ENCODE measurements around the gene DAGLB.
A peak's percentile ranks its signal among the peaks of the same experiment; 100 is the strongest.
"Not testable (repeated sequence)": the region's sequence is repeated elsewhere in the genome, so short reads cannot be mapped to it uniquely, and the experiment has no call there.

The DAGLB gene

DNA sequence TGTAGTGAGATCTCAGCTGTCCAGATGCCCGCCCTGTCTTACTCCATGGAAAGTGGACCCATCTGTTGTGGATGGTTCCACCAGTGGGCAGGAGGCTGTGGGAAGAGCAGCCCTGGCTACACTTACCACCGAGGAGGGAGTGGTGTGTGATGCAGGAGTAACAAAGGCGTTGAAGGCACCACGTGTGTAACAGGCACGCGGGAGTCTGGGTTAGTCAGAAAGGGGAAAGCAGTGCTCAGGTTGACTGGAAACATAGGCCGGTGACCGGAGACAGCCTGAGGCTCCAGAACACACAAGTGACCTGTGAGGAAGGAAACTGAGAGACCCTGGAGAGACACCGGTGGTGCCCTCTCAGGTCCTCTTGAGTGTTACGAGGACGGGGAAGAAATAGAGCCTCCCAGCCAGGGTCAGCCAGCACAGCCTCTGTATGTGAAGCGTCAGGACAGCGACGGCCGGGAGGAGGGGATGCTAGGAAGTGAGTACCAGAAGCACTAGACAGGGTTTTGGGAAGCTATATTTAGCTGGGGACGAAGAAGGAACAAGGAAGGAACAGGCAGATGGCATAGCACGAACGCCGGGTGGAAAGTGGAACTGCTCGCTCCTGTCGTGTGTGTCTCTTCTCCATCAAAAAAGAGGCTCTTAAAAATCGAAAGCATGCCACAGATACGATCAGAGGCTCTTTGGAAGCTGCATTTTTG is 51.7 kb downstream of the DAGLB start:
- DNase-seq: no peak

DNA sequence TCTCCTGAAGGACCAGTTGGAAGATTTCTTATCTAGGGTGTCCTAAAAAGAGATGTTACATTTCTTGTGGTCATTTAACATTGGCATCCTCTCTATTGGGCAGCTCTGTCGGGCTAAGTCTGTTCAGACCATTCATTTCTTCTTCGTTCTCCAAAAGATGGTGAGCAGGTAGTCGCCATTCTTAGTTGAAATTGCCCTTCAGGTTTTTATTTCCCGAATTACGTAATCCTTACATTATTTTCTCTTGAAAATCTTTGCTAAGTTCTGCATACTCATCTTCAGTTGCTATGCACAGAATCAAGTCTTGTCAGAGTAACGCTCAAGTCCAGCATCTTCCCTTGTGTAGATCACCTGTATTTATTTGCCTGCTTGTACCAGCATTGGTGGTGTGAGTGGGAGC is 53.6 kb downstream of the DAGLB start:
- DNase-seq: no peak

DNA sequence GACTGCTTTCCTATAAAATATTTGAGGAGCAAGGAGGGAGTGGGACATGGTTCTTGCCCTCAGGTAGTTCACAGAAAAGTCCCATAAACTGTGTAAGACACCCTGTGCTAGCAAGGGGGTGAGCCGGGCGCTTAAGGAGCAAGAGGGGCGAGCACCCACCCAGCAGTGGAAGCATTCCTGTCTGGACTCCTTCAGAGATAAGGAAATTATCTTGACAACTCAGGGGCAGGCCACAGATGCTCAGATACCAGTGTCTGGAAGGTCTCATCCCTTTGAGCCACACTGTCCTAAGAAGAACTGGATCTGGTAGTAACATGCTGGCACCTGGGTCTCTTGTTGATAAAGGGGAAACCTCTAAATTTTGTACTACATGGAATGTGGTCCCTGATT is 54.1 kb downstream of the DAGLB start:
- DNase-seq: no peak

DNA sequence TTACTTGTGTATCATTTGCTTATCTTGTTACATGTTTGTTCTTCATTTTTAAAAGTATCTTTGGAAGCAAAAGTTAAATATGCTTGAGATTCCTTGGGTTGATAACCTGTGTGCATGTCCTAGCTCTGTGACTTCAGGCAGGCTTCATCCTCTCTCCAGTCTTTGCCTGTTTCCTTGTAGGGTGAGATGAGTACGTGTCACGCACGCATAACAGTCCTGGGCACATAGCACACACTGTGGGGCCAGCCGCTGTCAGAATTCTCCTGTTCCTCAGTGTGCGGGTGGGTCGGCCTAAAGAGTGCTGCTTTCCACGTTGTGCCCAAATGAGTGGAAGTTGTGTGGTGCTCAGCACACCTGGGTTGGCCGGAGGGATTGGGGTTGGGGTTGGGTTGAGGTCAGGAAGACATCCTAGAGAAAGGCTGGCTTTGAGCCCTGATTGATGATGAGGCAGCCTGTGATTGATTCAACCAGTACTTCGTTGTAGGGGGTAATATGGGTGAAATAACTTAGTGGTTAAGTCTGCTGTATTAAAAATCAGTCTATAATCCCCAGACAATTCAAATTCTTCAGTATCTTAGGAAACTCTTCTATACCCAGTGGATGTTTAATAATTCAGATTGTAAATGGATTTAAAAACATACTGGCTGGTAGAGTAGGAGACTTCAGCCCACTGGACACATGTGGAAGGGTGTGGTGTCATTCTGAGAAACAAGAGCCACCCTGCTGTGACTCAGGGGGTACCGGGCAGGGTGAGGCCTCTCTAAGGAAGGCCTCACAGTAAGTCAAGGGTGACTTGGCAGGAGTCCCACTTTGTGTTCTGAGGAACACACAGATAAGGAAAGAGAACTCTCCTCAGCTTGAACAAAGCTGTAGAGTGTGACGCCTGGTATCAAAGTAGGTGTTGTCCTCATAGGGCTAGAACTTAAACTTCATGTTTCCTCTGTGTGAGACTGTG is 54.8 kb downstream of the DAGLB start:
- no peak for DNase-seq

DNA sequence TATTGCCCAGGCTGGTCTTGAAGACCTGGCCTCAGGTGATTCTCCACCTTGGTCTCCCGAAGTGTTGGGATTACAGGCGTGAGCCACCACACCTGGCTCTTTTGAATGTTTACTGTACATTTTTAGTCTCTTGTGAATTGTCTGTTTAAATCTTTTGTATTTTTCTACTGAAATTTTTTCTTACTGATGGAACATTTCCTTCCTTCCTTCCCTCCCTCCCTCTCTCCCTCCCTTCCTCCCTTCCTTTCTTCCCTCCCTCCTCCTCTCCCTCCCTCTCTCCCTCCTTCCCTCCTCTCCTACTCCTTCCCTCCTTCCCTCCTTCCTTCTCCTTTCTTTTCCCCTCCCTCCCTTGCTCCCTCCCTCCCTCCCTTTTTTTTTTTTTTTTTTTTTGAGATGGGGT is 58.0 kb downstream of the DAGLB start:
- no peak for DNase-seq

DNA sequence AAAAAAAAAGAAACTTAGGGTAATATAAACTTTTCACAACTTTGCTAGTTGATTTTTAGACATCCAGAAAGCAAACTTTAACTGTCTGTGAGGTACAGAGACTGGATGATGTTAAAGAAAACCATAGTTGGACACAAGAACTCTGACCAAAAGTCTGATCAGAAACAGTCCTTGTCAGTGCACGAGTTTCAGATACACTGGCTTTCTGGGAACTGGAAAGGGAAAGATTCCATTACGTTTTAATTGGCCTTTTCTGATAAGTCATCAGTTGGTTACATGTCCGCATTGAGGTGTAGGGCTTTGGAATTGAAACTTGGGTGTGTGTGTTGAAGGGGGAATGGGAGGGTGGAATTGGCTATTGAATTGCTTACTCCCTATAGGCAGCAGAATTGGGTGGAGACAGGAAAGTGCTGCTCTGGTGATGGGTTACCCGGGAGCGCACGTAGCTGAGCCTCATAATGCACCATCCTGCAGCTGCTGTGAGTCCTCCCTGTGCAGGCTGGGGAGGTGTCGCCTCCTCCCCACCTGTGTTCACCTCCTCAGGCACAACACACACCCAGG is 59.9 kb downstream of the DAGLB start:
- no peak for DNase-seq

DNA sequence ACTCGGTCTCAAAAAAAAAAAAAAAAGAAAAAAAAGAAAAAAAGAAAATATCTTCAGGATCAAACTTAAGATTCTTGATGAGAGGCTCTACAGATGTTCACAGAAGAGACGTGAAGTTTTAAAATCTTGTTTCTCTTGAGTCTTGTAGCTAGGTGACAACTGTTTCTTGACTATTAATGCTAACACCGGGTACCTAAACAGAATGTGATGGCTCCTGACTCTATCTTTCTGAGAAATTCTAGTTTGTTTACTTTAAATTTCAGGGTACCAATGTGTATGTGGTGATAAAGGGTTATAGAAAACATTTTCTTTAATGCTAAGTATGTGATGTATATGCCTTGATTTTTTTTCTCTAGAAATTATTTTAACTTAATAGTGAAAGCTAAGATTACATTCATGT is 61.0 kb downstream of the DAGLB start:
- DNase-seq: no peak

DNA sequence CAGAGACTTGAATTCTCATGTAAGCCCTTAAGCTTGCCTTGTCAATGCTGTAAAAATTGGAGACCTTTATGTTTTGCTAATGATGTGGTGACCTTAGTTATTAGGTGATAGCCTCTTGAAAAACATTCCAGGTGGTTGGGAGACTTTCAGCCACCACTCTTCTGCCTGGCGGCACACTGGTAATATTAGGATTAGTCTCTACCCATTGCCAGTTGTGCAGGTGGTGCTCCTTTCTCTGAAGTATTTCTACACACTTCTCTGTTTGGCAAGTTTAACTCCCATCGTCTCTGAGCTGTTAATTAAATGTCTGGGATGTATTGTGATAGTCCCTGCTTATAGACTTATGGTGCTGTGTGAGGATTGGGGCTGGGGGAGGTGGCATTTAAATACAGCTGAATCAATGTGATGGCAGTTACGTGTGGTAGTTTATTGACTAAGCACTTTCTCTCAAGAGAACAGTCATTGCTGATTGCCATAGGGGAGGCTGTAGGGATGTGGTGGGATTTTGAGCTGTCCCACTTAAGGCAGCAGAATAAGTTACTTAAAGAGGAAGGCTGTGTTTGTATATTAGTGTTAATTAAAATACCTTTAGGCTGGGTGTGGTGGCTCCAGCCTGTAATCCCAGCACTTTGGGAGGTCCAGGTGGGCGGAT is 61.7 kb downstream of the DAGLB start:
- DNase-seq: no peak

DNA sequence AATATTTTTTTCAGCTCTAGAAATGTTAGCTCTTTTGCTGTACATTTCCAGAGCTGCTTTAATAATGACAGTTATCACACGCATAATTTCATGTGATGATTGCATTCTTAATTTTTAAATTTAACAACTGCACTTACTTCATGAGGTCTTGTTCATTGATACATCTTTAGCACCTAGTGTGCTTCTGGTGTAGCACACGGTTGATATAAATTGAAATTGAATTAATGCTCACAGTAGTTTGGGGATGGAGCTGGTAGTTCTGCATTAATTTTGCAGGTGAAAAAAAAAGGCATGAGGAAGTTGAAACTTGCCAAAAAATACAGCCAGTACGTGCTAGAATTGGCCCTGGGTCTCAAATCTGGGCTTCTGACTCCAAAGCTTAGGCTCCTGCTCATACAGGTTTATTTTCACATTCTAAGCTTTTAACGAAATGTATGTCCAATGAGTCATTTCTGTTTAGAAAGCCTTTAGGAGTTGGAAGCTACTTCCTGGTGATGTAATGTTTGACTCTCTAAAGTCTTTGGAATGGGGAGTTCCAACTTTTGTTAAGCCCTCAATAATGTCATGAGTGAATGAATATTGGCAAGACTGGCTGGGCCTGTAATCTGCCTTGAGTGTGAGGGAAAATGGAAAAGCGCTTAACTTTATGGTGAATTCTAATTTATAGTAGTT is 62.5 kb downstream of the DAGLB start:
- peak; percentile 83 for DNase-seq

DNA sequence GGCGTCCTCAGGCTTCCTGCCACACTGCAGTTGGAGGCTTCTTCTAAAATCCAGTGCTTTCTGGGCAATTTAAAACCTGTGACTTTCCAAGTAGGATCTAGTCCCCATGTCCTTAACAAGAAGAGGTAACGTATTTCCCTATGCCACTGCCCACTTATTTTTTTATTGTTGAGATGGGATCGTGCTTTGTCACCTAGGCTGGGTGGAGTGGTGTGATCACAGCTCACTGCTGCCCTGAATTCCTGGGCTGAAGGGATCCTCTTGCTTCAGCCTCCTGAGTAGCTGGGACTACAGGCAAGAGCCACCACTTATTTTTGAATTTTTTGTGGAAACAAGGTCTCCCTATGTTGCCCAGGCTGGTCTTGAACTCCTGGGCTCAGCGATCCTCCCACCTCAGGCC is 63.4 kb downstream of the DAGLB start:
- DNase-seq: no peak

DNA sequence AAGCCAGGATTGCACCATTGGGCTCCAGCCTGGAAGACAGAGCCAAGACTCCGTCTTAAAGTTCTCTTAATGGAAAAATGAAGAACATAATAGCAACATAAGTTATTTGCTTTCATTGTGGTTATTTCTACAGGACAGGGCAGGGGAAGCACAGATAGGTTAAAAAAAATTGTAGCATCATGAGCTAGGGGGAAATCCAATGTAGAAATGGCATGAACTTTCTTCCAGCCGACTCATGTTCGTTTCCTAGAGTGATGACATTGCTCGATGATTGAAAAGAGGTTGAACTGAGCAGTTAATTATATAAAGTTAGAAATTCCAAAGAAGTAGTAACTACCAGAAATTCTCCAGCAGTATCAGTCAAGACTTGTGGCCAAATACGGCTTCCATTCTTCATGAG is 64.9 kb downstream of the DAGLB start:
- DNase-seq: no peak

DNA sequence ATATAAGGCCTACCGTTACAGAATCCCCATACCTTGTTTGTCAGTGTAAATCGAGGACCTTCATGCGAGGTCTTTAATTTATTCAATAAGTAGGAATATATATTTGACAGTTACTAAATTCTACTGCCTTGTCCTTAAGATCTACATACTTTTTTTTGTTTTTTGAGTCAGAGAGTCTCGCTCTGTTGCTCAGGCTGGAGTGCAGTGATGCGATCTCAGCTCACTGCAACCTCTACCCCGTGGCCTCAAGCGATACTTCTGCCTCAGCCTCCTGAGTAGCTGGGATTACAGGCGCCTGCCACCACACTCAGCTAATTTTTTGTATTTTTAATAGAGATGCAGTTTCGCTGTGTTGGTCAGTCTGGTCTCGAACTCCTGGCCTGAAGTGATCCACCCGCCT is 65.9 kb downstream of the DAGLB start:
- DNase-seq: not testable (repeated sequence)

DNA sequence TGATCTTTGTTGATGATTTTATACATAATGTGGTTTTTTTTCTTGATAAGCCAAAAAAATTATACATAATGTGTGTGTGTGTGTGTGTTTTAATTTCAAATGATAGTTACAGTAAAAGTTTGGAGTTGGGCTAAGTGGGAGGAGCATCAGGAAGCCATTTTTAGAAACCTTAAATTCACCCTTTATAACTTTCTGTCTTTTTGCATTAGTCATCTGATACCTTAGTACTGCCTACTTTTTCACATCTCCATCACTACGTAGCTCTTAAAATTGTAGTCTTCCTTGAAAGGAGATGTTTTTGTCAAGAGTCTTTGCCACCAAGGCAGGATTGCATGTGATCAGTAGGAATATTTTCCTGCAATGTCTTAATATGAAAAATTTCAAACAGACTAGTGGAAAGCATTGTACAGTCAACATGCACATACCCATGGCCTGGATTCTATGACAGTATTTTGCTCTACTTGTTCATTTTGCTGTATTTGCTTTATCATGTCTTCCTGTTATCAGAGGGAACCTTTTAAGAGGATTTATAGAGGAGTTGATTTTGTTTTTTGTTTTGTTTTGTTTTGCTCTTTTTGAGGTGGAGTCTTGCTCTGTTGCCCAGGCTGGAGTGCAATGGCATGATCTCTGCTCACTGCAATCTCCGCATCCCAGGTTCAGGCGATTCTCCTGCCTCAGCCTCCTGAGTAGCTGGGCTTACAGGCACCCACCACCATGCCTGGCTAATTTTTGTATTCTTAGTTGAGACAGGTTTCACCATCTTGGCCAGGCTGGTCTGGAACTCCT is 67.3 kb downstream of the DAGLB start:
- DNase-seq: no peak

DNA sequence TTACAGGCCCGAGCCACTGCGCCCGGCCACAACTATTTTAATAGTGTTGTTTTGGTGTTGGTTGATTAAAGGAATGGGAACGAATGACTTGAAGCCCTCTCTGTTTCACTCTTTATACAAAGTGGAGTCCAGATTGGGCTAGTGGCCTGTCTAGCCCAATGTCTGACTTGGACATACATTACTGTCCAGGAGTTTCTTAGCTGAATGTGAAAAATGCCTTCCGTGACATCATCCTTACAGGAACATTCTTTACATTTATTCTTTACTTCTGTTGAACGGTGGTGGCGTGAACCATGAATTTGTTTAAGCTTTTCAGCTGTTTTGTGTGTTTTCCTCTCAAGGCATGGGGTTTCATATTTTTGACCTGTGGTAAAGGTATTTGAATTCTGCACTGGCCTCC is 67.9 kb downstream of the DAGLB start:
- DNase-seq: no peak

DNA sequence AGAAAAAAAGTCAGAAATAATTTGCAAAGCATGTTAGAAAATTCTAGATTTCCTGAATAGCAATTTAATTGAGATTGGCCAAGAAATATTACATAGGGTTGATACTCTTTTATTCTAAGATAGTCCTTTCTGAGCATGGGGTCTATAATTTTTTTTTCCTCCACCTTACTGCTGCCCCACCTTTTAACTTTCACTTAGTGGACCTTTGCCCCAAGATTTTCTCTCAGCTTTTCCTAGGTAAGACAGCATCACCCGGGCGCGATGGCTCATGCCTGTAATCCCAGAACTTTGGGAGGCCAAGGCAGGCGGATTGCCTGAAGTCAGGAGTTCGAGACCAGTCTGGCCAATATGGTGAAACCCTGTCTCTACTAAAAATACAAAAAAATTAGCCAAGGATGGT is 69.2 kb downstream of the DAGLB start:
- not testable (repeated sequence) for DNase-seq

DNA sequence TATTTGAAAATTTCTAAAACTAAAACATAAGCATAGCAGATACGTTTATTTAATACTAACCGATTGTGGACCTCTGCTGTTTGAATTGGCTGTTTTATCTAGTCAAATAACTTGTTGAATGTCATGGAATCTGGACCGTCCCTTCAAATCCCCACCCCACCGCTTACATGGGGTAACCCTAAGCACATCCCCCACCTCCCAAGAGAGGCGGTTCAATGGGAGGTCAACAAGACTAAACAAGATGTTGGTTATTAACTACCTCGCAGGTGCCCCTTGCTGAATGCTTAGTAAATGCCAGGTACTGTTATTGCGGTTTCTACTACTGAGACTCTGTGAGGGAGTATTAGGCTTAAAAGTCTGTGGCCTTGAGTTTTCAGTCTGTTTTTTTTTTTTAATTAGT is 70.9 kb downstream of the DAGLB start:
- DNase-seq: no peak

DNA sequence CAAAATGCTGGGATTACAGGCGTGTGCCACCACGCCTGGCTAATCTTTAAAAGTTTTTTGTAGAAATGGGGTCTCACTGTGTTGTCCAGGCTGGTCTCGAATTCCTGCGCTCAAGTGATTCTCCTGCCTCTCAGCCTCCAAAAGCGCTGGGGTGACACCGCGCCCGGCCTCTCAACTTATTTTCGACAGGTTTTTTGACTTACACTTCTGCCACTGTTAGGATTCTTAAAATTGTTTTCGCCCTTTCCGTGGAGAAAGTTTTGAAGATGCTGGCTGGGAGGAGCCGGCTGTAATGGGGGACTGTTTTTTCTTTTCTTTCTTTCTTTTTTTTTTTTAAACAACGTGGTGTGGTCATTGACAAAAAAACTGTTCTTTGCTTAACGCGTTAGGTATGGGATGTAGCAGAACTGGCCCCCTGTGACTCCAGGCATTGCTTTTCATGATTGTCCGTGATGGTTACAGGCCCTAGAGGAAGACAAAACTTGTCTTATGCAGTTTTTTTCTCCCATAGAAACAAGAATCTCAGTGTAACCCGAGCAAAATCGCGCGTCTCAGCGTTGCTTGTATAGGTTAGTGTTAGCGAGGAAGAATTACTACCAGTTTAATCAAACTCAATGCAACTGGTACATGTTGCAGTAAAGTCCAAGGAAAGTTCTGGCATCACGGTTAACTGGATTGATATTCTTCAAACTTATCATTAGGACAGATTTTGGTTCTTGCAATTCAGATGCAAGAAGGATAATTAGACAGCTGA is 72.2 kb downstream of the DAGLB start:
- no peak for DNase-seq

DNA sequence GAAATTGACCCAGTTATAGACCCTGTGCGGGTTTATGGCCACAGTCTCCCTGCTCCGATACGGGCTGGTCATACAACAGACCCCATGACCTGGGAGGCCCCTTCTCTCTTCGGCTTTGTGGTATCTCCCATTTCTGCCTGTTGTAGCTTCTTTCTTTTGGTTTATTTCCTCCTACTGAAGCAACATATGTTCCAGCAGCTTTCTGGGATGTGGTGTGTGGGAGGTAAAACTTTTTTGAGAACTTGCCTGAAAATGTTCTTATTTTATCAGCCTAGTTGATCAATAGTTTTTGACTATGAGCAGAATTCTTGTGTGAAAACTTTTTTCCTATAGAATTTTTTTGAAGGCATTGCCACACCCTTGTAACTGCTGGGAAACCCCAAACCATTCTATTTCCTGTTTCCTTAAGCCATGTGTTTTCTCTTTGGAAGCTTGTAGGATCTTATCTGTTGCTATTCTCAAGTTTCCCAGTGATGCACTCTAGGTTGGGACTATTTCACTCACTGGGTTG is 80.0 kb downstream of the DAGLB start:
- no peak for DNase-seq

DNA sequence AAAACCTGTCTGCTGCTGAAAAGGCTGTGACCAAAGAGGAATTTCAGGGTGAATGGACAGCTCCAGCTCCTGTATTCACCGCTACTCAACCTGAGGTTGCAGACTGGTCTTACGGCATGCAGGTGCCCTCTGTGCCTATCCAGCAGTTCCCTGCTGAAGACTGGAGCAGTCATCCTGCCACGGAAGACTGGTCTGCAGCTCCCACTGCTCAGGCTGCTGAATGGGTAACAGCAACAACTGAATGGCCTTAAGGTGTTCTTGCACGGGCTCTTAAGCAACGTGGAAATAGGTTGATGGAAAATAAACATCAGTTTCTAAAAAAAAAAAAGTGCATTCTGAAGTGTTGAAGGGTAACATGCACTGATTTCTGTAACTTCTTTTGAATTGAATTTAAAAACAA is 82.3 kb downstream of the DAGLB start:
- no peak for DNase-seq

DNA sequence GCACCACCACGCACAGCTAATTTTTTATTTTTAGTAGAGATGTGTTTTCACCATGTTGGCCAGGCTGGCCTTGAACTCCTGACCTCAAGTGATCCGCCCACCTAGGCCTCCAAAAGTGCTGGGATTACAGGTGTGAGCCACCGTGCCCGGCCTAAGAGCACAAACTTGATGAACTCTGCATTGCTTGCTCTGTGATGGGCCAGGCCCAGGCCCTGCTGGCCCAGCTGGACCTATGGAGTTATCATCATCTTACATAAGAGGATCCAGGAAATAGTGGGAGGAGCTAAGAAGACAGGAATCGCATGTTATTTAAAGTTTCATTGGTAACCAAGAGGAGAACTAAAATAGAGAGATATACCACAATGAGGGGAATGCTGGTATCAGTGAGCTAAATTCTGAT is 86.9 kb downstream of the DAGLB start:
- no peak for DNase-seq

DNA sequence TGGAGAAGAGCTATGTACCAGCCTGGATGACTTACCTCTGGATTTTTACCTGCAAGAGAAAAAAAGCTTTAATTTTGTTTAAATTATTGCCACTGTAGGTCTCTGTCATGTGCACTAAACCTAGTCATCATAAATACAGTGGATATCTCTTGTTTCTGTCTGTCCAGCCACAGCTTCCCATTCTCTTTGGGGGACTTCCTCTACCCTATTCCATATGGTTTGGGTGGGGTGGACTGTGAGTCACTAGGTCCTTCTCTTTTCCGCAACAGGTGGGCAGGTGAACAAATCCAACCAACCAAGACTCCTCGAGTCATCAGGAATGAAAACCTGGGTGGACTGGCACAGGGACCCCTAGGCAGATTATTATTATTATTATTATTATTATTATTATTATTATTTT is 88.0 kb downstream of the DAGLB start:
- no peak for DNase-seq

All from NCI-H446 treated with DMSO at 0.1 percent for 48 hours (cell line).